OCI-M1 (cell line): ENCODE results near the gene PITPNC1.
A peak's percentile ranks its signal among the peaks of the same experiment; 100 is the strongest.
"Not testable (repeated sequence)": the region's sequence is repeated elsewhere in the genome, so short reads cannot be mapped to it uniquely, and the experiment has no call there.

Source experiments
- DNase-seq: peaks from one replicate; lab custom pipeline; 2025; lab: John Stamatoyannopoulos, UW

Gene PITPNC1

DNA sequence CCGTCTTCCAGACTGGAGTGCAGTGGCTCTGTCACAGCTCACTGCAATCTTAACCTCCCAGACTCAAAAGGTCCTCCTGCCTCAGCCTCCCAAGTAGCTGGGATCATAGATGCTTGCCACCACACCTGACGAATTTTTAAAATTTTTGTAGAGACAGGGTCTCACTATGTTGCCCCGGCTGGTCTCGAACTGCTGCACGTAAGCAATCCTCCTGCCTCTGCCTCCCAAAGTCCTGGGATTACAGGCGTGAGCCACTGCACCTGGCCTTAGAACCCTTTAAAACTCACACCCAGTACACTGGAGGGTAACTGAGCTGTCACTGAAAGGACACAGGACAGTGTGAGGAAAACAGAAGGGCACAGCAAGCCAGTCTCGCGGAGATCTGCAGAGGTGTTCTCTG, 243.0 kb downstream of the PITPNC1 start:
- no peak for DNase-seq

DNA sequence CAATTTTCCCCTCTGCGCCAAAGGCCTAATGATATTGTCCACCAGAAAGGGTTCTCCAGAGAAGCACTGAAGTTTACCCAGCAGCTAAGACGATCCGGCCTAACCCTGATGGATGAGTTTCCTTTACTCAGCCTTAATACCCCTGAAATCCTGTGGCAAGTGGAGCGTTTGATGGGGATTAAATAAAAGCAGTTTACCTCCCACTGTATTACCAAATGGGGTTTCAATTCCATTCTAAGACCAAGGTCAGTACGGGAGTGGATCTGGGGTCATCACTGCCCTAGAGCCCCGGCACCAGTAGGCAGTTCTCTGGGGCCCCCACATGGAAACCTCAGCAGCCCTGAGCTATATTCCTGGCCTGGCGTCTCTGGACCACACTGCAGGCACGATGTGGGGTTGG, 243.6 kb downstream of the PITPNC1 start:
- DNase-seq = no peak

DNA sequence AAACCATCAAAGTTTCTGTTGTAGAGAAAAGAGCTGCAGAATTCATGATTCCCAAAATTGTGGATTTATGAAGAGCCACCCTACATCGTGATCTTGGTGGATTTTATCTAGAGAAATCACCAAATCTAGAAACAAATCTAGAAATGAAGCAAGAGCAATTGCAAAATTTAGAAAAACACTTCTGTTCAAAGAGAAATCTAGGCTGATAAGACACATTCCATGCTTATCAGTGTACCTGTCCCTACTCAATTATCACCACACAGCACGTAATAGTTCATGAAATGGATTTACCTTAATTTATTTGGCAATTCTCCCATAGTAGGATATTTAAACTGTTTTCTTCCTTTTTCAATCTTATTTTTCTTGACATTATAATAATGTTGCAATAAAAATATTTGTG, 246.7 kb downstream of the PITPNC1 start:
- DNase-seq = no peak

GRCh38 chr17:67624886-67625656, 248.0 kb downstream of the PITPNC1 start:
- DNase-seq = no peak

GRCh38 chr17:67625971-67626370, 248.9 kb downstream of the PITPNC1 start:
- no peak for DNase-seq

DNA sequence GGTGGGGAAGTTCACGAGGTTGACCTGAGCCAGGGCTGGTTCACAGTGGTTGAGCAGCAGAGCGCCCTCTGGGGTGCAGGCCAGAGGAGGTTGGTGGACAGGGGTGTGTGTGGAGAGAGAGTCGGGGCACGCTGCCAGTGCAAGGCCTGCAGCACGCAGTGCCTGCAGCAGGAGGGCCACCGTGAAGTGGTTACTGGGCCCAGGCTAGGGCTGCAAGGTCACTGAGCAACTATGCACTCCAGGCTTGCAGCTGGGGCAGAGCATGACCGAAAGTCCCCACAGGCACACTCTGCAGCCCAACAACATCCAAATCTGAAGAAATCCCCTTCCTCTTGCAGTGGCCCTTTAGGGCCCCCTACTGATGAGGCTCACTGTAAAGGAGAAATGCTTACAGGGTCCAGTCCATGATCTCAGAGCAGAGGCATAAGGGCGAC, 251.5 kb downstream of the PITPNC1 start:
- DNase-seq = no peak

GRCh38 chr17:67629971-67630320, 252.9 kb downstream of the PITPNC1 start:
- DNase-seq = peak; percentile 24

DNA sequence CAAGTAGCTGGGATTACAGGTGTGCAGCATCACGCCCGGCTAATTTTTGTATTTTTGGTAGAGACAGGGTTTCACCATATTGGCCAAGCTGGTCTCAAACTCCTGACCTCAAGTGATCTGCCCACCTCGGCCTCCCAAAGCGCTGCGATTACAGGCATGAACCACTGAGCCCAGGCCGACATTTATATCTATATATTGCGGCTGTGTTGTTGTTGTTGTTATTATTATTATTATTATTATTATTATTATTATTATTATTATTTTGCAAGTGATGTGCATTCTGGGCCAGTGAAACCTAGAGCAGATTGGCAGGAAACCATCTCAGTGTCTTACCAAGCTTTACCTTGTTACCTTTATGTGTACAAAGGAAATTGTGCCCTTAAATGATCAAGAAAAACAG, 253.8 kb downstream of the PITPNC1 start:
- DNase-seq = not testable (repeated sequence)

DNA sequence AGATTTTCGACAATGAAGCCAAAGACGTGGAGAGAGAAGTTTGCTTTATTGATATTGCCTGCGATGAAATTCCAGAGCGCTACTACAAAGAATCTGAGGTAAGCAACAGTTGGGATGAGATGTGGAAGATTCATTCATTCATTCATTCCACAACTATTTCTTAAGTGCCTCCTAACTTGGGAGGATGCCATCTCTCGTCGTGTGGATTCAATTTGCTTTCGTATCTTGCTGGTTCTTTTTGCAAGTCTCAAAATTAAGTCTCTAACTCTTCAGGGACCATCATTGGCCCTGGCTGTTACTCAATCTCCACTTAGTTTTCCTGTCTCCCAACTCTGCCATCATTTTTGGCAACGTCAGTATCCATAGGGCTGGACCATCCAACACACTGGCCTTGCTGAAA, 255.1 kb downstream of the PITPNC1 start:
- no peak for DNase-seq

GRCh38 chr17:67633751-67634211, 256.7 kb downstream of the PITPNC1 start:
- DNase-seq = no peak

DNA sequence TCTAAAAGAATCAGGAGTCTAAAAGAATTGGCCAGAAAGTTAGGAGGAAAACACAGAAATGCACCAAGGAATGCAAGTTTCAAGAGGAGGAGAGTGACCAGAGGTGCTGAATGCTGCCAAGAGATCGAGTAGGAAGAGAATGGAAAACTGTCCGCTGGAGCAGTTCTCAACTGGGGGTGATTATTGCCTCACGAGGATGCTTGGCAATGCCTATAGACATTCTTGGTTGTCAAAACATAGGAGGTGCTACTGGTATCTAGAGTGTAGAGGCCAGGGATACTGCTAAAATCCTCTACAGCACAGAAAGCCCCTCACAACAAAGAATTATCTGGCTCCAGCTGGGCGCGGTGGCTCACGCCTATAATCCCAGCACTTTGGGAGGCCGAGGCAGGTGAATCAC, 258.6 kb downstream of the PITPNC1 start:
- no peak for DNase-seq

DNA sequence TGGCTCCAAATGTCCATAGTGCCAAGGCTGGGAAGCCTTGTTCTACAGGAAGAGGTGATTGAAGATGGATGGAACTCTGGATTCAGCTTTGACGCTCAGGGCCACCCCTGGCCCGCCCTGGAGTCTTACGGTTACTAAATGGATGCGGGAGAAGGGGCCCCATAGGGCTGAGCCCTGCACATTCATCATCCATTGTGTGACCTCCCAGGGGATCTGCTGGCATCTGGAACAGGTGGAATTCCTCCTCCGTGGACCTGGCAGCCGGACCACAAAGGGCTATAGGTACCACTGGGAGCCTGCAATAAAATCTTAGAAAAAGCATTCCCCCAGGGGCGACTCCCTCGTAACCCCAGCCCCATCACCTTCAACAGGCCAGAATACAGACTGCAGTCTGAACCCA, 259.2 kb downstream of the PITPNC1 start:
- no peak for DNase-seq

GRCh38 chr17:67636834-67637520, 259.9 kb downstream of the PITPNC1 start:
- DNase-seq = no peak

DNA sequence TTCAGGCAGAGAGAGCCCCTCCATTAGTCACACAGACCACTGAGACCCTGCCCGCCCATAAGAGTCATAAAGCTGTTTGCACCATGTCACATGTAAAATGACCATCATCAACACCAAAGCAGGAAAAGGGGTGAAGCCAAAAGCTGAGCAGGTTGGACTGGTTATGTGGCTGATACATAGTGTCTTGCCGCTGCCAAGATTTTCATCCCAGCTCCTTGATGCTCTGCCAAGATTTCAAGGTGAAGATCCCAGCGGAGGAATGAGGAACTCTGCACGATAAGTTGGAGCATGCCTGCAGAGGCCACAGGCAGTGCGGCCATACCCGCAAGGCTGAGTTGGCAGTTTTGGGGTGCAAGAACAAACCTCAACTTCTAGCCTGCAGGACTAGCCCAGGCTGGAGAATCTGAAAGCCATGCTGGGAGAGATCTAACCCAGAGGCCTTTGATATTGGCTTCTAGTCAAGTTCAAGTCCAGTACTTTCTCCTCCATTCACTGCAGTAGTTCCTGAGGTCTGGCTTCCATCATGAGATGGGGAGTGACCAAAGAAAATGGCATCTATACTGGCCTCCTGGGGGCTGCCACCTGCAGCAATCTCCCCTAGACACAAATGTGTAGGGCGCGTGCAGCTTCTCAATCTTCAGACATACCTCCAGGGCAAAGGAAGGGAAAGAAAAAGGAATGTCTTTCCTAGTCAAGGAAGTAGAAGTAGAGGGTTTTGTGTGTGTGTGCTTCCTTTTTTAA, 261.0 kb downstream of the PITPNC1 start:
- no peak for DNase-seq

DNA sequence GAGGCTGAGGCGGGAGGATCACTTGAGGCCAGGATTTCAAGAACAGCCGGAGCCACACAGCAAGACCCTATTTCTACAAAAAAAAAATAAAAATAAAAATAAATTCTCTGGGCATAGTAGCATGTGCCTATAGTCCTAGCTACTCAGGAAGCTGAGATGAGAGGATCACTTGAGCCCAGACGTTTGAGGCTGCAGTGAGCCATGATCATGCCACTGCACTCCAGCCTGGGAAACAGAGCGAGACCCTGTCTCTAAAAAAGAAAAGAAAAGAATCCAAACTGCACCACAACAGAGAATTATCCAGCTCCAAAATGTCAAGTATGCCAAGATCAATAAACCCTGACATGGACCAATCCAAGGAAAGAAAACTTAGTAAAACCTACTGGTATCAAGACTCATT, 261.8 kb downstream of the PITPNC1 start:
- no peak for DNase-seq

GRCh38 chr17:67639555-67639954, 262.5 kb downstream of the PITPNC1 start:
- no peak for DNase-seq

DNA sequence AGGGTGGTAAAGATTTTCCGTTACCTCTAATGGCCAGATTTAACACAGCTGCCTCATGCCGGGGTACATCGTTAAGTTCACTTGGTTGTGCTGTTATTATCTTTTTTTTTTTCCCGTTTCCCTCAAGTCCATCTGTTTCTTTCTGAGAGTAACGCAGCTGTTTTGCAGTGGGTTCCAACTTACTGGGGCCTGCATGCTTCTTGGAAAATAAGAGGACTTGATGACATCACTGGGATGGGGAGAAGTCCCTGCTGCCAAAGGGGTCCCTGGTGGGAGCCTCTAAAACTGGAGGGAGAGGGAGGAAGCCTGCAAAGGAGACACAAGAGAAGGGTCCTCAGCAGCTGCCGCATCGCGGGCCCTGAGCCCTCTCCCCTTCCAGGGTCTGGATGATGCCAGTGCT, 262.9 kb downstream of the PITPNC1 start:
- DNase-seq = no peak

DNA sequence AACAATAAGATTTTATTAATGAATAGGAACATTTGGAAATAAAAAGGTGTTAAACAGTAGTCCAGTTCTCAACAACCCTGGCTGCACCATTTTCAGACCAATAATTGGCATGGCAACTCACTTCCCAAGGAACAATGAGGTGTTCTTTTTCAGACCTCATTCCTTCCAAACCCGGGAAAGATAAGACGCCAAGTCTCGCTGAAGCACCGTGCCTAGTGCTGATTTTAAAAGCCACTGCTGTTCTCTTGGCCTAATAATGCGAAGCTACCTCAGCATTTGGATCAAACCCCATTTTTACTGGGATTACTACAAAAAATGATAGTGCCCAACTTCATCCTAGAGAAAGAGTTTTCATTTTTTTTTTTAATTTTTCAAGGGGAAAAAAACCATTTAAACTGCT, 265.4 kb downstream of the PITPNC1 start:
- no peak for DNase-seq

DNA sequence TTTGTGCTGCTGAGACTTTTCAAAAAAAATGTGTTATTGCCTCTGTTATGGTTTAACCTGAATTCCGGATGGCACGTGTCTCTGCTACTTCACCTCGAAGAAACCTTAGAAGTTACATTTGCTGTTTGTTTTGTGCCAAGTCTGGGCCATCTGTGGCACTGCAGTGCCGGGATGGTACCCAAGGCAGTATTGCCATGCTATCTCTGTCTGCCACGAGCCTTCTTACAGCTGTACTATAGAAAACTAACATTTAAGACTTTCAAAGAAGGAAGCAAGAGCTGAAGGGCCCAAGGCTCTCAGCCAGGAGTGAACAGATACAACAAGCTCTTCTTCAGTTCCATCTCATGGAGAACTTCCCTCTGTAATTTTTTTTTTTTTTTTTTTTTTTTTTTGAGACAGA, 267.0 kb downstream of the PITPNC1 start:
- no peak for DNase-seq

DNA sequence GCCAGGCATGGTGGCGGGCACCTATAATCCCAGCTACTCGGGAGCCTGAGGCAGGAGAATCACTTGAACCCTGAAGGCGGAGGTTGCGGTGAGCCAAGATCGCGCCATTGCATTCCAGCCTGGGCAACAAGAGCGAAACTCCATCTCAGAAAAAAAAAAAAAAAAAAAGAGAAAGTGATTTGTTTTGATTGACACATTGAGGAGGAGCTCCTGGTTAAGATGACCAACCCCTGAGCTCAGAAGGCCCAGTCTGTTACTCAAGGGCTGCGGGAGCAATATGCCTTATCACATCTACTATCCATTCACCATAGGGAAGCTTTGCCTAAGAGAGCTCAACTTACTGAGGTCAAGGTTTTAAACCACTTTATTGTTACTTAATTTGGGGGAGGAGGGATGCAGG, 268.1 kb downstream of the PITPNC1 start:
- DNase-seq = not testable (repeated sequence)

DNA sequence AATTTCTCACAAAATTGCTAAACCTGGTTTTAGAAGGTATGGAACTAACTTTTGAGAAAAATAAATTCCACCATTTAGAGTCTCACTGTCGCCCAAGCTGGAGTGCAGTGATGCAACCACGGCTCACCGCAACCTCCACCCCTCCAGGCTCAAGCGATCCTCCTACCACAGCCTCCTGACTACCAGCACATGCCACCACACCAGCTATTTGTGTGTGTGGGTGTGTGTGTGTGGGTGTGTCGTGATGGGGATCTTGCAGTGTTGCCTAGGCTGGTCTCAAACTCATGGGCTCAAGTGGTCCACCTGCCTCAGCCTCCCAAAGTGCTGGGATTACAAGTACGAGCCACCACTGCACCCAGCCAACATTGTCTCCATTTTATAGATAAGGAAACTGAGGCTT, 269.4 kb downstream of the PITPNC1 start:
- no peak for DNase-seq

DNA sequence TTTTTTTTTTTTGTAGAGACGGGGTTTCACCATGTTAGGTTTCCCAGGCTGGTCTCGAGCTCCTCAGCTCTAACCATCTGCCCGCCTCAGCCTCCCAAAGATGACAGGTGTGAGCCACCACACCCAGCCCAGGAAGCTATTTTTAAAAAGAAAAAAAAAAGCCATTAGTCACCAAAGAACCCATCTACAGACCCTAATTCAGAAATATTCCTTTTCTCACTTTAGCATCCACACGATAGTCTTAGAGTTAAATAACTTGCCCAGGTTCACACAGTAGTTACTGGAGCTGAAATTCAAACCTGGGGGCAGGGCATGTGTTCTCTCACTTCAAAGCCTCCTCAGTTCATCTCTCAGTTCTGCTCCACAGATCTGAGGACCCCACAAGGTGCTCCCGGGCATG, 270.4 kb downstream of the PITPNC1 start:
- no peak for DNase-seq
